SU-DHL-6 (cell line): Measurements from ENCODE around the gene SLC8A1.

Experiments
- H2AFZ ChIP-seq: fragments of 200-600 bp; sonication (generic); 2 replicates; pipeline ENCODE4 v1.6.1; 2014; ENCODE audit warnings: low read depth, mild to moderate bottlenecking, moderate library complexity, mixed read lengths, antibody characterized with exemption, low read length; ENCODE audit not compliant: severe bottlenecking
- H3F3A ChIP-seq: fragments of 200-600 bp; shearing (Covaris generic); 2 replicates; pipeline ENCODE4 v1.6.0; 2016; ENCODE audit warnings: antibody characterized with exemption, mild to moderate bottlenecking; ENCODE audit not compliant: insufficient read depth
- H3K27ac ChIP-seq: fragments of 200-600 bp; sonication (generic); 2 replicates; pipeline ENCODE4 v1.5.1; 2016; ENCODE audit warnings: low read depth, mild to moderate bottlenecking, low read length, moderate library complexity, mixed read lengths
- H3K27me3 ChIP-seq: fragments of 200-600 bp; sonication (generic), shearing (Covaris generic); 2 replicates; pipeline ENCODE4 v1.6.0; 2014; ENCODE audit warnings: mild to moderate bottlenecking, low read length
- H3K36me3 ChIP-seq: fragments of 200-600 bp; sonication (generic); 2 replicates; pipeline ENCODE4 v1.6.1; 2014; ENCODE audit warnings: mild to moderate bottlenecking, low read length, mixed read lengths
- H3K4me2 ChIP-seq: fragments of 300-600, 200-600 bp; shearing (Covaris generic), sonication (generic); 2 replicates; pipeline ENCODE4 v1.6.0; 2014; ENCODE audit warnings: low read length, low read depth, mild to moderate bottlenecking; ENCODE audit not compliant: poor library complexity, severe bottlenecking
- H3K4me3 ChIP-seq: fragments of 200-600 bp; sonication (generic); 2 replicates; pipeline ENCODE4 v1.5.1; 2014; ENCODE audit warnings: antibody characterized with exemption, low read length, mild to moderate bottlenecking, mixed read lengths; ENCODE audit not compliant: insufficient read depth, poor library complexity, severe bottlenecking
- H3K79me2 ChIP-seq: fragments of 200-600 bp; sonication (generic); 2 replicates; pipeline ENCODE4 v1.6.1; 2014; ENCODE audit warnings: mild to moderate bottlenecking, low read length, moderate library complexity; ENCODE audit not compliant: insufficient read depth
- H3K9ac ChIP-seq: fragments of 200-600 bp; sonication (generic); 2 replicates; pipeline ENCODE4 v1.7.0; 2014; ENCODE audit warnings: mild to moderate bottlenecking, low read length
- H3K9me2 ChIP-seq: fragments of 200-600 bp; sonication (generic); replicated peaks from 2 replicates; pipeline ENCODE4 v1.6.1; 2014; ENCODE audit warnings: low read length; ENCODE audit not compliant: insufficient read depth
- H3K9me3 ChIP-seq: fragments of 200-600 bp; sonication (generic); 2 replicates; pipeline ENCODE4 v1.6.1; 2014; ENCODE audit warnings: low read length, mixed read lengths; ENCODE audit not compliant: insufficient read depth
- H4K20me1 ChIP-seq: fragments of 200-600 bp; sonication (generic); 2 replicates; pipeline ENCODE4 v1.6.1; 2014; ENCODE audit warnings: low read depth, mild to moderate bottlenecking, antibody characterized with exemption, low read length, moderate library complexity, mixed read lengths
- EZH2phosphoT487 ChIP-seq: fragments of 200-600 bp; sonication (generic), shearing (Covaris generic); conservative IDR thresholded peaks from 2 replicates; pipeline ENCODE4 v1.6.1; 2018; ENCODE audit warnings: mild to moderate bottlenecking, antibody characterized with exemption, low read length, moderate library complexity, mixed read lengths
- TF ChIP-seq, protein P1 (sequence below): fragments of 200-600 bp; sonication (generic); IDR thresholded peaks from one replicate; pipeline ENCODE4 v1.5.1; 2017; ENCODE audit warnings: antibody characterized with exemption, mild to moderate bottlenecking, low read length, moderate library complexity; ENCODE audit not compliant: insufficient read depth, poor library complexity, severe bottlenecking

SLC8A1 gene

DNA sequence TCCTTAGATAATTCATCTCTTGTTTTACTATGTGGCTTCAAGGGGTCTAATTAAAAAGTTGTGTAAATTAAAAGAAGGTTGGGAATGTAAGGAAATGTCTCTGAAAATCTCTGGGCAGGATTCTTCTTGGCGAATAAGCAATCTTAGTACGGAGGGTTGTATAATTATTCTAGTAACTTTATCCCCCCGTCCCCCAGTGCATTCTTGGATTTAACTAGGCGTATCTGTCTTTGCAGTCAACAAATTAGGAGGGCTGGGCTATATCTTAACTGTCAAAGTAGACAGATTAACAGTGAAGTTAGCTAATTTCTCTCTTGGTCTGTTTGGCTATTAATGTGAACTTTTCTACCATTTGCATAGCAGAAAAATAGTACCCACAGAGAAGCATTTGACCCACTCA is 343.0 kb downstream of the SLC8A1 start:
- no peaks in the 10 kb centered on the region for H3K9me3 ChIP-seq
- no peak overlapping the region for H2AFZ ChIP-seq
- H3K79me2 ChIP-seq: no peaks in the 10 kb centered on the region
- TF ChIP-seq, protein P1, sequence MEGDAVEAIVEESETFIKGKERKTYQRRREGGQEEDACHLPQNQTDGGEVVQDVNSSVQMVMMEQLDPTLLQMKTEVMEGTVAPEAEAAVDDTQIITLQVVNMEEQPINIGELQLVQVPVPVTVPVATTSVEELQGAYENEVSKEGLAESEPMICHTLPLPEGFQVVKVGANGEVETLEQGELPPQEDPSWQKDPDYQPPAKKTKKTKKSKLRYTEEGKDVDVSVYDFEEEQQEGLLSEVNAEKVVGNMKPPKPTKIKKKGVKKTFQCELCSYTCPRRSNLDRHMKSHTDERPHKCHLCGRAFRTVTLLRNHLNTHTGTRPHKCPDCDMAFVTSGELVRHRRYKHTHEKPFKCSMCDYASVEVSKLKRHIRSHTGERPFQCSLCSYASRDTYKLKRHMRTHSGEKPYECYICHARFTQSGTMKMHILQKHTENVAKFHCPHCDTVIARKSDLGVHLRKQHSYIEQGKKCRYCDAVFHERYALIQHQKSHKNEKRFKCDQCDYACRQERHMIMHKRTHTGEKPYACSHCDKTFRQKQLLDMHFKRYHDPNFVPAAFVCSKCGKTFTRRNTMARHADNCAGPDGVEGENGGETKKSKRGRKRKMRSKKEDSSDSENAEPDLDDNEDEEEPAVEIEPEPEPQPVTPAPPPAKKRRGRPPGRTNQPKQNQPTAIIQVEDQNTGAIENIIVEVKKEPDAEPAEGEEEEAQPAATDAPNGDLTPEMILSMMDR: no peak
- TF ChIP-seq EZH2phosphoT487: no peak
- H3K27ac ChIP-seq: no peak overlapping the region
- no peak overlapping the region for H3K4me2 ChIP-seq
- no peaks in the 10 kb centered on the region for H3K27me3 ChIP-seq
- H3K36me3 ChIP-seq: no peaks in the 10 kb centered on the region
- no peaks in the 10 kb centered on the region for H3F3A ChIP-seq
- H3K9ac ChIP-seq: no peak overlapping the region
- H3K9me2 ChIP-seq: no peaks in the 10 kb centered on the region
- H3K4me3 ChIP-seq: no peak overlapping the region
- H4K20me1 ChIP-seq: no peaks in the 10 kb centered on the region

DNA sequence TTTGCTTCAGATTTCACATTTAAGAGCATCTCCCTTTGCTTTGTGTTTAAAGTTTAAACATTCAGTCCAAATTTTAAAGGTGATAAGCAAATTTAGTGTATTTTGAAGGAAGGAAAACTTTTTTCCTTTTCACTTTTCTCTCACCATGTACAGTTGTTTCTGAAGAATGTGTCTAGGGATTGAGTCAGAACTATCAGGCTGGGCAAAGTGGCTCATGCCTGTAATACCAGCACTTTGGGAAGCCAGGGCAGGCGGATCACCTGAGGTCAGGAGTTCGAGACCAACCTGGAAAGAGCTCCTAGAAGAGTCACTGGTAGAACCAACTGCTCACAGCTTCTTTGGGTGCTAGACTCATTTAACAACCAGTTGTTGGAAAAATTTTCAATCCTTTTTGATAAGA is 345.8 kb downstream of the SLC8A1 start:
- Histone ChIP-seq H3K9me3 (no peaks in the 10 kb centered on the region), H3K9ac (no peak overlapping the region), H3K27me3 (no peaks in the 10 kb centered on the region), H3K9me2 (no peaks in the 10 kb centered on the region), H3K79me2 (no peaks in the 10 kb centered on the region), H3K27ac (no peak overlapping the region), H2AFZ (no peak overlapping the region), H3K36me3 (no peaks in the 10 kb centered on the region), H4K20me1 (no peaks in the 10 kb centered on the region), H3K4me3 (no peak overlapping the region), H3K4me2 (no peak overlapping the region), H3F3A (no peaks in the 10 kb centered on the region)
- TF ChIP-seq, protein P1: no peak
- no peak for TF ChIP-seq EZH2phosphoT487

DNA sequence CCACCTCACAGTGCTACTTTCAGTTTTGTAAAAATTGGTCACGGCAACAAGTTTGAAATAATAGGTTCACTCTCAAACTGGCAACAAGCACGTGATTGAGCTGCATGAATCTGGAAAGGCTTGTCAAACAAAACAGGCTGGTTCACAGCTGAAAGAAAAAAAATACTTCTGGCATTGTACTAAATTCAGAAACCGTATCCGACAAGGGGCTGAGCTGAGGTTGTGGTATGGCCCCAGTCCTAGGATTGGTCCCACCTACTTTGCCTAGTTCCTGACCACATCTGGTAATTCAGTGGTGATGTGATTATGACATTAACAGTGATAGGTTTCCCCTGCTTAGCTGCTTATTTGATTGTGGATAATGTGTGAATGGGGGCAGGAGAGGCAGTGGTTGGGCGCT is 346.3 kb downstream of the SLC8A1 start:
- Histone ChIP-seq H3K4me2 (no peak overlapping the region), H3F3A (no peaks in the 10 kb centered on the region), H3K4me3 (no peak overlapping the region), H3K9ac (no peak overlapping the region), H2AFZ (no peak overlapping the region), H3K79me2 (no peaks in the 10 kb centered on the region), H3K27ac (no peak overlapping the region), H3K27me3 (no peaks in the 10 kb centered on the region), H3K9me3 (no peaks in the 10 kb centered on the region), H3K9me2 (no peaks in the 10 kb centered on the region), H3K36me3 (no peaks in the 10 kb centered on the region), H4K20me1 (no peaks in the 10 kb centered on the region)
- no peak for TF ChIP-seq EZH2phosphoT487
- TF ChIP-seq, protein P1: no peak
